SK-N-SH treated with all-trans-retinoic acid at 6 μM for 48 hours (cell line): ENCODE results near the gene SOX6.

Source experiments
- ATAC-seq: fragments of 200-7000 bp; cut with Tn5 transposase; 3 replicates; pipeline ENCODE4 v1.9.1; 2020; ENCODE audit warnings: mild to moderate bottlenecking, moderate library complexity
- ARNTL ChIP-seq: fragments of 450-650 bp; formaldehyde crosslinking; IDR thresholded peaks from 2 replicates; pipeline ENCODE4 v1.5.0; 2020; ENCODE audit warnings: low read depth, mild to moderate bottlenecking, moderate library complexity, borderline replicate concordance
- BACH2 ChIP-seq: fragments of 250-450 bp; sonication (Bioruptor Pico); IDR thresholded peaks from 2 replicates; pipeline ENCODE4 v1.9.0; 2021; ENCODE audit warnings: mild to moderate bottlenecking, borderline replicate concordance
- CSDC2 ChIP-seq: fragments of 250-450 bp; sonication (Bioruptor Pico); IDR thresholded peaks from 2 replicates; pipeline ENCODE4 v1.5.0; 2020; ENCODE audit warnings: mild to moderate bottlenecking, moderate library complexity
- ESRRG ChIP-seq: fragments of 250-450 bp; sonication (Bioruptor Pico); IDR thresholded peaks from 2 replicates; pipeline ENCODE4 v1.6.1; 2021; ENCODE audit warnings: mild to moderate bottlenecking
- ISL1 ChIP-seq: fragments of 250-450 bp; sonication (Bioruptor Pico); IDR thresholded peaks from 2 replicates; pipeline ENCODE4 v2.1.2; 2022; ENCODE audit warnings: mild to moderate bottlenecking, moderate library complexity
- OSR1 ChIP-seq: fragments of 250-450 bp; sonication (Bioruptor Pico); IDR thresholded peaks from 2 replicates; pipeline ENCODE4 v1.8.0; 2022; ENCODE audit warnings: moderate library complexity, mild to moderate bottlenecking, inconsistent platforms
- PPARA ChIP-seq: fragments of 250-450 bp; sonication (Bioruptor Pico); IDR thresholded peaks from 2 replicates; pipeline ENCODE4 v1.5.0; 2020; ENCODE audit warnings: mild to moderate bottlenecking, borderline replicate concordance
- RARB ChIP-seq: fragments of 250-450 bp; sonication (Bioruptor Pico); IDR thresholded peaks from 2 replicates; pipeline ENCODE4 v1.8.0; 2021; ENCODE audit warnings: mild to moderate bottlenecking, moderate library complexity
- SNAI2 ChIP-seq: fragments of 250-450 bp; sonication (Bioruptor Pico); IDR thresholded peaks from 2 replicates; pipeline ENCODE4 v1.5.0; 2020; ENCODE audit warnings: mild to moderate bottlenecking, moderate library complexity
- TOX ChIP-seq: fragments of 250-450 bp; sonication (Bioruptor Pico); IDR thresholded peaks from 2 replicates; pipeline ENCODE4 v1.8.0; 2021; ENCODE audit warnings: mild to moderate bottlenecking, moderate library complexity, borderline replicate concordance
- ZC3H10 ChIP-seq: fragments of 250-450 bp; sonication (Bioruptor Pico); IDR thresholded peaks from 2 replicates; pipeline ENCODE4 v1.5.1; 2021; ENCODE audit warnings: mild to moderate bottlenecking, moderate library complexity
- ZFP3 ChIP-seq: fragments of 250-450 bp; sonication (Bioruptor Pico); IDR thresholded peaks from 2 replicates; pipeline ENCODE4 v1.5.0; 2020; ENCODE audit warnings: mild to moderate bottlenecking, moderate library complexity
- ZFP30 ChIP-seq: fragments of 450-650 bp; formaldehyde crosslinking; IDR thresholded peaks from 2 replicates; pipeline ENCODE4 v1.5.0; 2022; ENCODE audit warnings: mild to moderate bottlenecking, moderate library complexity
- ZNF70 ChIP-seq: fragments of 450-650 bp; formaldehyde crosslinking; IDR thresholded peaks from 2 replicates; pipeline ENCODE4 v1.5.0; 2020; ENCODE audit warnings: mild to moderate bottlenecking, moderate library complexity
- ZNF8 ChIP-seq: fragments of 450-650 bp; formaldehyde crosslinking; IDR thresholded peaks from 2 replicates; pipeline ENCODE4 v1.5.0; 2020; ENCODE audit warnings: mild to moderate bottlenecking, moderate library complexity
- TF ChIP-seq, protein P1 (sequence below): fragments of 250-450 bp; sonication (Bioruptor Pico); IDR thresholded peaks from 2 replicates; pipeline ENCODE4 v1.8.0; 2020; ENCODE audit warnings: mild to moderate bottlenecking, moderate library complexity, borderline replicate concordance
- TF ChIP-seq, protein P2 (sequence below): fragments of 250-450 bp; sonication (Bioruptor Pico); IDR thresholded peaks from 2 replicates; pipeline ENCODE4 v1.8.0; 2021; ENCODE audit warnings: low read depth, mild to moderate bottlenecking, moderate library complexity, borderline replicate concordance
- TF ChIP-seq, protein P3 (sequence below): fragments of 250-450 bp; sonication (Bioruptor Pico); IDR thresholded peaks from 2 replicates; pipeline ENCODE4 v1.5.1; 2020; ENCODE audit warnings: low read depth, mild to moderate bottlenecking, moderate library complexity
- TF ChIP-seq, protein P4 (sequence below): fragments of 250-450 bp; sonication (Bioruptor Pico); IDR thresholded peaks from 2 replicates; pipeline ENCODE4 v1.5.0; 2020; ENCODE audit warnings: mild to moderate bottlenecking, moderate library complexity

The SOX6 gene

DNA sequence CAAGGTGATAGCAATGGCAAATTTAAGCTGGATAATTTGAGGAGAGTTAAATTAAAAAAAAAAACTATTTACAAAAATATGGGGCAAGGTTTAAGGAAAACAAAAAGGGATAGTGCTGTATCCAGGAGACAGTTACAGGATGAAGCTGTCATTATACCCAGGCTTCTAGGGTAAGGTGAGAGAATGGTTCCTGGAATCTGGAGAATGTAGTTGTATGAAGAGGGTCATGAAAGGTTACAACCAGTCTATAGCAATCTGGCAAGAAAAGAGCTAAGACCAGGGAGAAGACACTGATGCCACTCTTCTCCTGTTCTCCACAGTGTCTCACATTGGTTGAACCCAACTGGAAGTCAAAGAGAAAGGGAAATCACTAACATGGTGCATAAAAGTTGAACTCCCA is 144.9 kb downstream of the SOX6 start:
- ATAC-seq, result no peak
- TF ChIP-seq ISL1, result no peak
- TF ChIP-seq, protein P1, sequence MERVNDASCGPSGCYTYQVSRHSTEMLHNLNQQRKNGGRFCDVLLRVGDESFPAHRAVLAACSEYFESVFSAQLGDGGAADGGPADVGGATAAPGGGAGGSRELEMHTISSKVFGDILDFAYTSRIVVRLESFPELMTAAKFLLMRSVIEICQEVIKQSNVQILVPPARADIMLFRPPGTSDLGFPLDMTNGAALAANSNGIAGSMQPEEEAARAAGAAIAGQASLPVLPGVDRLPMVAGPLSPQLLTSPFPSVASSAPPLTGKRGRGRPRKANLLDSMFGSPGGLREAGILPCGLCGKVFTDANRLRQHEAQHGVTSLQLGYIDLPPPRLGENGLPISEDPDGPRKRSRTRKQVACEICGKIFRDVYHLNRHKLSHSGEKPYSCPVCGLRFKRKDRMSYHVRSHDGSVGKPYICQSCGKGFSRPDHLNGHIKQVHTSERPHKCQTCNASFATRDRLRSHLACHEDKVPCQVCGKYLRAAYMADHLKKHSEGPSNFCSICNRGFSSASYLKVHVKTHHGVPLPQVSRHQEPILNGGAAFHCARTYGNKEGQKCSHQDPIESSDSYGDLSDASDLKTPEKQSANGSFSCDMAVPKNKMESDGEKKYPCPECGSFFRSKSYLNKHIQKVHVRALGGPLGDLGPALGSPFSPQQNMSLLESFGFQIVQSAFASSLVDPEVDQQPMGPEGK (CRISPR knock-in tag), result no peak
- TF ChIP-seq ESRRG (CRISPR knock-in tag), result no peak
- TF ChIP-seq, protein P2, sequence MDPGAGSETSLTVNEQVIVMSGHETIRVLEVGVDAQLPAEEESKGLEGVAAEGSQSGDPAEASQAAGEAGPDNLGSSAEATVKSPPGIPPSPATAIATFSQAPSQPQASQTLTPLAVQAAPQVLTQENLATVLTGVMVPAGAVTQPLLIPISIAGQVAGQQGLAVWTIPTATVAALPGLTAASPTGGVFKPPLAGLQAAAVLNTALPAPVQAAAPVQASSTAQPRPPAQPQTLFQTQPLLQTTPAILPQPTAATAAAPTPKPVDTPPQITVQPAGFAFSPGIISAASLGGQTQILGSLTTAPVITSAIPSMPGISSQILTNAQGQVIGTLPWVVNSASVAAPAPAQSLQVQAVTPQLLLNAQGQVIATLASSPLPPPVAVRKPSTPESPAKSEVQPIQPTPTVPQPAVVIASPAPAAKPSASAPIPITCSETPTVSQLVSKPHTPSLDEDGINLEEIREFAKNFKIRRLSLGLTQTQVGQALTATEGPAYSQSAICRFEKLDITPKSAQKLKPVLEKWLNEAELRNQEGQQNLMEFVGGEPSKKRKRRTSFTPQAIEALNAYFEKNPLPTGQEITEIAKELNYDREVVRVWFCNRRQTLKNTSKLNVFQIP (CRISPR knock-in tag), result no peak
- TF ChIP-seq RARB (CRISPR knock-in tag), result no peak

DNA sequence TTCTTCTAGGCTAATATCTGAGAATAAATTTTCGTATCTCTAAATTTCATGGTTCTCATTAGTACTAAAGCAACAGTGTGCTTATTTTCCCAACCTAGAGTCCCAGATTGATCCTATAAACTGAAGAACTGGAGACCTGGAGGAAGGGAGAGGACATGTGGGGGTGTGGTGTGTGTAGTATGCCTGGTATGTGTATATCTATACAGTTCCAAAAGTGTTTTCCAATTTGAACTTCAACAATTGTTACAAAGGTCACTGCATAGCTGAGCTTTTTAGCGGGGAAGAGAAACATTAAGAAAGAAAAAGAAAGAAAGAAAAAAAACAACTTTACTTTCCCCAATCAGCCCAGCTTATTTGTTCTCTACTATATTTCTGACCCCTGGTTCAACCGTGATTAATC is 152.1 kb downstream of the SOX6 start:
- ATAC-seq, result no peak
- TF ChIP-seq, protein P3, sequence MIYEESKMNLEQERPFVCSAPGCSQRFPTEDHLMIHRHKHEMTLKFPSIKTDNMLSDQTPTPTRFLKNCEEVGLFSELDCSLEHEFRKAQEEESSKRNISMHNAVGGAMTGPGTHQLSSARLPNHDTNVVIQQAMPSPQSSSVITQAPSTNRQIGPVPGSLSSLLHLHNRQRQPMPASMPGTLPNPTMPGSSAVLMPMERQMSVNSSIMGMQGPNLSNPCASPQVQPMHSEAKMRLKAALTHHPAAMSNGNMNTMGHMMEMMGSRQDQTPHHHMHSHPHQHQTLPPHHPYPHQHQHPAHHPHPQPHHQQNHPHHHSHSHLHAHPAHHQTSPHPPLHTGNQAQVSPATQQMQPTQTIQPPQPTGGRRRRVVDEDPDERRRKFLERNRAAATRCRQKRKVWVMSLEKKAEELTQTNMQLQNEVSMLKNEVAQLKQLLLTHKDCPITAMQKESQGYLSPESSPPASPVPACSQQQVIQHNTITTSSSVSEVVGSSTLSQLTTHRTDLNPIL (CRISPR knock-in tag), result no peak
- TF ChIP-seq BACH2 (CRISPR knock-in tag), result no peak
- no peak for TF ChIP-seq ZNF70 (CRISPR knock-in tag)
- TF ChIP-seq, protein P2 (CRISPR knock-in tag), result no peak
- no peak for TF ChIP-seq ZNF8 (CRISPR knock-in tag)
- TF ChIP-seq, protein P4, sequence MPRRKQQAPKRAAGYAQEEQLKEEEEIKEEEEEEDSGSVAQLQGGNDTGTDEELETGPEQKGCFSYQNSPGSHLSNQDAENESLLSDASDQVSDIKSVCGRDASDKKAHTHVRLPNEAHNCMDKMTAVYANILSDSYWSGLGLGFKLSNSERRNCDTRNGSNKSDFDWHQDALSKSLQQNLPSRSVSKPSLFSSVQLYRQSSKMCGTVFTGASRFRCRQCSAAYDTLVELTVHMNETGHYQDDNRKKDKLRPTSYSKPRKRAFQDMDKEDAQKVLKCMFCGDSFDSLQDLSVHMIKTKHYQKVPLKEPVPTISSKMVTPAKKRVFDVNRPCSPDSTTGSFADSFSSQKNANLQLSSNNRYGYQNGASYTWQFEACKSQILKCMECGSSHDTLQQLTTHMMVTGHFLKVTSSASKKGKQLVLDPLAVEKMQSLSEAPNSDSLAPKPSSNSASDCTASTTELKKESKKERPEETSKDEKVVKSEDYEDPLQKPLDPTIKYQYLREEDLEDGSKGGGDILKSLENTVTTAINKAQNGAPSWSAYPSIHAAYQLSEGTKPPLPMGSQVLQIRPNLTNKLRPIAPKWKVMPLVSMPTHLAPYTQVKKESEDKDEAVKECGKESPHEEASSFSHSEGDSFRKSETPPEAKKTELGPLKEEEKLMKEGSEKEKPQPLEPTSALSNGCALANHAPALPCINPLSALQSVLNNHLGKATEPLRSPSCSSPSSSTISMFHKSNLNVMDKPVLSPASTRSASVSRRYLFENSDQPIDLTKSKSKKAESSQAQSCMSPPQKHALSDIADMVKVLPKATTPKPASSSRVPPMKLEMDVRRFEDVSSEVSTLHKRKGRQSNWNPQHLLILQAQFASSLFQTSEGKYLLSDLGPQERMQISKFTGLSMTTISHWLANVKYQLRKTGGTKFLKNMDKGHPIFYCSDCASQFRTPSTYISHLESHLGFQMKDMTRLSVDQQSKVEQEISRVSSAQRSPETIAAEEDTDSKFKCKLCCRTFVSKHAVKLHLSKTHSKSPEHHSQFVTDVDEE (CRISPR knock-in tag), result no peak
- TF ChIP-seq CSDC2 (CRISPR knock-in tag), result no peak
- no peak for TF ChIP-seq ZC3H10 (CRISPR knock-in tag)
- TF ChIP-seq TOX, result no peak
- no peak for TF ChIP-seq RARB (CRISPR knock-in tag)
- TF ChIP-seq, protein P1 (CRISPR knock-in tag), result no peak
- TF ChIP-seq OSR1 (CRISPR knock-in tag), result no peak
- TF ChIP-seq SNAI2, result no peak
- TF ChIP-seq ZFP30 (CRISPR knock-in tag), result no peak
- TF ChIP-seq ARNTL (CRISPR knock-in tag), result no peak
- TF ChIP-seq ESRRG (CRISPR knock-in tag), result no peak
- no peak for TF ChIP-seq ISL1
- no peak for TF ChIP-seq PPARA (CRISPR knock-in tag)
- TF ChIP-seq ZFP3 (CRISPR knock-in tag), result no peak

DNA sequence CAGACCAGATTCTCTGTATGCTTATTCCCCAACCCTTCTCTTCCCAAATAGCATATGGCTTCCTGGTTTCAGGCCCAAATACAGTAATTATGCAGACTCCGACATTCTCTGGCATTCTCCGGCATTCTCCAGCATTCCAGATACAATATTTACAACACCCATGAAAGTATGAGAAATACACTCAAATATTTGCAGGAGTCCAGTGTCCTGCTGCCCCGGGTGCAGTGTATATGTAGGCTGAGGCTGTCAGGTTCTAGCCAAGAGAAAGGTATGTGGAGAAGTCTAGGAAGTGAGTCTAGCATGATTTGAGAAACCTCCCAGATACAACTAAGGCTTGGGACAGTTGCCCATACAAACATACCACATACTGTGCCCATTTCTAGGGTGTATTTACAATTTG is 160.7 kb downstream of the SOX6 start:
- TF ChIP-seq SNAI2 (no peak), OSR1 (CRISPR knock-in tag) (no peak), ZFP30 (CRISPR knock-in tag) (no peak), PPARA (CRISPR knock-in tag) (no peak), ZNF70 (CRISPR knock-in tag) (no peak), CSDC2 (CRISPR knock-in tag) (no peak), BACH2 (CRISPR knock-in tag) (no peak), ZNF8 (CRISPR knock-in tag) (no peak)
- peak; percentile 27; the same call in 1 of the 3 replicates for ATAC-seq
